Measurements from ENCODE around the gene GTF2F1. TPM values are rescaled to one million over a fixed set of nuclear protein-coding genes. Genes with fewer than 3 reads are reported as not detected.

GTF2F1 gene
- total RNA-seq, 1 donor from 2014 or later: 62.0 TPM

- H3K4me3 Mint-ChIP-seq (ENCODE audit: unreplicated experiment): no peak overlapping the region
- H3K9me3 Mint-ChIP-seq (ENCODE audit: unreplicated experiment): no peaks in the 10 kb centered on the region
- no peak for TF ChIP-seq CTCF (IDR thresholded peaks at IDR 0.05)
- no peak for DNase-seq (ENCODE audit: extremely low spot score, unreplicated experiment)
- H3K4me1 Mint-ChIP-seq (ENCODE audit: unreplicated experiment): peaks cover 19% of the 10 kb centered on the region
- no peak overlapping the region for H3K27ac Mint-ChIP-seq (ENCODE audit: unreplicated experiment)
- H3K27me3 Mint-ChIP-seq (ENCODE audit: unreplicated experiment): no peaks in the 10 kb centered on the region
- peaks cover 6% of the 10 kb centered on the region for H3K36me3 Mint-ChIP-seq (ENCODE audit: unreplicated experiment)
These were observed 18.1 kb downstream of the GTF2F1 start for GRCh38 chr19:6374711-6375410.

- H3K27me3 Mint-ChIP-seq (ENCODE audit: unreplicated experiment): no peaks in the 10 kb centered on the region
- H3K36me3 Mint-ChIP-seq (ENCODE audit: unreplicated experiment): peaks cover 2% of the 10 kb centered on the region
- H3K4me3 Mint-ChIP-seq (ENCODE audit: unreplicated experiment): peak overlapping the region; percentile 76
- H3K4me1 Mint-ChIP-seq (ENCODE audit: unreplicated experiment): peaks cover 19% of the 10 kb centered on the region
- no peaks in the 10 kb centered on the region for H3K9me3 Mint-ChIP-seq (ENCODE audit: unreplicated experiment)
- no peak overlapping the region for H3K27ac Mint-ChIP-seq (ENCODE audit: unreplicated experiment)
- no peak for DNase-seq (ENCODE audit: extremely low spot score, unreplicated experiment)
- TF ChIP-seq CTCF (IDR thresholded peaks at IDR 0.05): no peak
These were observed 18.7 kb downstream of the GTF2F1 start for GRCh38 chr19:6374161-6374709.

GRCh38 chr19:6373813-6374108 is 19.2 kb downstream of the GTF2F1 start:
- DNase-seq (ENCODE audit: extremely low spot score, unreplicated experiment): no peak
- no peak for TF ChIP-seq CTCF (IDR thresholded peaks at IDR 0.05)
- peaks cover 19% of the 10 kb centered on the region for H3K4me1 Mint-ChIP-seq (ENCODE audit: unreplicated experiment)
- peak overlapping the region; percentile 82 for H3K27ac Mint-ChIP-seq (ENCODE audit: unreplicated experiment)
- peak overlapping the region; percentile 76 for H3K4me3 Mint-ChIP-seq (ENCODE audit: unreplicated experiment)
- H3K9me3 Mint-ChIP-seq (ENCODE audit: unreplicated experiment): no peaks in the 10 kb centered on the region
- H3K27me3 Mint-ChIP-seq (ENCODE audit: unreplicated experiment): no peaks in the 10 kb centered on the region
- peaks cover 3% of the 10 kb centered on the region for H3K36me3 Mint-ChIP-seq (ENCODE audit: unreplicated experiment)

- peaks cover 5% of the 10 kb centered on the region for H3K36me3 Mint-ChIP-seq (ENCODE audit: unreplicated experiment)
- no peaks in the 10 kb centered on the region for H3K27me3 Mint-ChIP-seq (ENCODE audit: unreplicated experiment)
- peaks cover 15% of the 10 kb centered on the region for H3K4me1 Mint-ChIP-seq (ENCODE audit: unreplicated experiment)
- no peak for TF ChIP-seq CTCF (IDR thresholded peaks at IDR 0.05)
- H3K4me3 Mint-ChIP-seq (ENCODE audit: unreplicated experiment): peak overlapping the region; percentile 84
- DNase-seq (ENCODE audit: extremely low spot score, unreplicated experiment): peak; percentile 100
- peak overlapping the region; percentile 96 for H3K27ac Mint-ChIP-seq (ENCODE audit: unreplicated experiment)
- H3K9me3 Mint-ChIP-seq (ENCODE audit: unreplicated experiment): no peaks in the 10 kb centered on the region
These were observed 19.7 kb downstream of the GTF2F1 start for GRCh38 chr19:6373096-6373812.

- Mint-ChIP-seq H3K4me1 (ENCODE audit: unreplicated experiment) (peaks cover 12% of the 10 kb centered on the region), H3K27ac (ENCODE audit: unreplicated experiment) (peak within 1 kb of the TSS; percentile 96), H3K4me3 (ENCODE audit: unreplicated experiment) (peak within 1 kb of the TSS; percentile 84), H3K36me3 (ENCODE audit: unreplicated experiment) (peaks cover 7% of the 10 kb centered on the region), H3K9me3 (ENCODE audit: unreplicated experiment) (no peaks in the 10 kb centered on the region), H3K27me3 (ENCODE audit: unreplicated experiment) (no peaks in the 10 kb centered on the region)
- peak; percentile 99 for DNase-seq (ENCODE audit: extremely low spot score, unreplicated experiment)
- TF ChIP-seq CTCF (IDR thresholded peaks at IDR 0.05): no peak
These were observed 20.3 kb downstream of the GTF2F1 start, which contains the start of gene ALKBH7 for GRCh38 chr19:6372594-6373095. Gene ALKBH7 (plus strand): TSS chr19:6372794. CDS start chr19:6372821, 27 bp downstream.

All from osteocyte (in vitro differentiated cells).